Esophagus muscularis mucosa (tissue), 4 donors: ENCODE results near the gene CFL2.

Experiments used
- CTCF ChIP-seq, 3 experiments: fragments of 200-600 bp in 2 of 3; fragments of 450-650 bp in 1 of 3; sonication (generic) in 2 of 3; IDR thresholded peaks; one replicate each; pipeline ENCODE4 v1.5.1; 2017 to 2019; ENCODE audit warnings: antibody characterized with exemption in 3 of 3, mild to moderate bottlenecking in 2 of 3, moderate library complexity in 1 of 3
- EP300 ChIP-seq: sonication (generic); formaldehyde crosslinking; IDR thresholded peaks from one replicate; pipeline ENCODE4 v1.6.1; 2017; ENCODE audit warnings: antibody characterized with exemption
- POLR2A ChIP-seq: fragments of 450-650 bp; IDR thresholded peaks from one replicate; pipeline ENCODE4 v1.6.1; 2017; ENCODE audit warnings: antibody characterized with exemption, moderate library complexity, mild to moderate bottlenecking, low read depth
- POLR2AphosphoS5 ChIP-seq, 2 donors: sonication (generic); formaldehyde crosslinking; IDR thresholded peaks; one replicate each; pipeline ENCODE4 v1.6.1; 2017; ENCODE audit warnings: antibody characterized with exemption in 2 of 2

GRCh38 chr14:34713681-34714319 is 593 bp downstream of the CFL2 start:
- TF ChIP-seq POLR2A, result no peak
- peak; percentile 75 for TF ChIP-seq EP300
- no peak for TF ChIP-seq CTCF (IDR thresholded peaks at IDR 0.05)
- TF ChIP-seq POLR2AphosphoS5 (IDR thresholded peaks at IDR 0.05), result peak; percentile 77 to 95
